Tibial nerve (tissue), 4 donors: ENCODE data around the gene RAI2. TPM values are rescaled to one million over a fixed set of nuclear protein-coding genes. Genes with fewer than 3 reads are reported as not detected.

Experiments used
- DNase-seq, 2 donors: peaks; one replicate each; pipeline ENCODE4 v3.0.0-alpha.2; 2019; ENCODE audit warnings: low spot score in 2 of 2
- H3K27ac ChIP-seq, 4 donors: fragments of 200-600 bp; sonication (generic) in 3 of 4; one replicate each; pipeline ENCODE4 v1.5.1; 2017 to 2019; ENCODE audit warnings: mild to moderate bottlenecking in 1 of 4
- H3K27me3 ChIP-seq, 2 donors: fragments of 200-600 bp; sonication (generic) in 1 of 2; one replicate each; pipeline versions ENCODE4 v1.5.1 to v1.6.0; 2017 to 2019
- H3K36me3 ChIP-seq, 3 donors: fragments of 200-600 bp; sonication (generic); one replicate each; pipeline ENCODE4 v1.5.1; 2018 to 2019
- H3K4me1 ChIP-seq, 4 donors: fragments of 200-600 bp; sonication (generic) in 3 of 4; one replicate each; pipeline ENCODE4 v1.5.1; 2017 to 2019
- H3K4me3 ChIP-seq, 4 donors: fragments of 200-600 bp; sonication (generic) in 3 of 4; one replicate each; pipeline ENCODE4 v1.5.1; 2017 to 2019; ENCODE audit warnings: mild to moderate bottlenecking in 1 of 4, moderate library complexity in 1 of 4
- H3K9me3 ChIP-seq, 4 donors: fragments of 200-600 bp; sonication (generic) in 3 of 4; one replicate each; pipeline ENCODE4 v1.5.1; 2017 to 2019
- EP300 ChIP-seq, 2 donors: sonication (generic); formaldehyde crosslinking; IDR thresholded peaks; one replicate each; pipeline ENCODE4 v1.6.1; 2017; ENCODE audit warnings: antibody characterized with exemption in 2 of 2, mild to moderate bottlenecking in 1 of 2
- POLR2A ChIP-seq, 2 donors: fragments of 450-650 bp; IDR thresholded peaks; one replicate each; pipeline ENCODE4 v1.6.1; 2017; ENCODE audit warnings: antibody characterized with exemption in 2 of 2, mild to moderate bottlenecking in 2 of 2, moderate library complexity in 2 of 2
- WGBS, 2 donors: methylation state at CpG; one replicate each; pipeline ENCODE4 v1.1.5; 2018; 5-methylcytosine and 5-hydroxymethylcytosine counted together
- total RNA-seq, 4 donors: library from RNA; depleted of rRNA; stranded (reverse); fragments of >200 nt; gene quantifications; one replicate each; pipeline ENCODE4 v1.1.0, GENCODE V29; 2016
- TF ChIP-seq, protein P1 (sequence below), 5 experiments: fragments of 200-600 bp in 3 of 5; fragments of 450-650 bp in 2 of 5; sonication (generic) in 3 of 5; IDR thresholded peaks; one replicate each; pipeline ENCODE4 v1.5.1; 2016 to 2019; ENCODE audit warnings: antibody characterized with exemption in 5 of 5, mild to moderate bottlenecking in 3 of 5, moderate library complexity in 2 of 5

The RAI2 gene
- total RNA-seq, 4 donors from 2014 or later = 17.1 to 25.1 (median 23.4) TPM

DNA sequence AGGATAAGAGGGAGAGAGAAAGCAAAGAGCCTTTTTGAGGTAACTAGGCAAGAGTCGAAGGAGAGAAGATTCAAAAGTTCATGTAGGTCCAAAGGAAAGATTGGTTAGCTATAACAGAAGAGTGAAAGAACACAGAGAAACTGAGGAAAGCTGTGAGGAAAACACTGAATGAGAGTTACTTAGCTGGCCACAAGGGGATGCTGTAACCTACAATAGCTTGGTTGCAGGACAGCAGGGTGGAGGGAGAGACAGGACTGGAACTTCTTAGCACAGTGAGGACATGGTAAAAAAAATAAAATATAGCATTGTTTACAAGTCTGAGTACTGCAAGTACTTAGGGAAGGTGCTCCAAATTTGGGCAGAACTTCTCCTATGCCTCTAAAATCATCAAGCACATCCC is 48.3 kb downstream of the RAI2 start:
- H3K36me3 ChIP-seq = no peaks in the 10 kb centered on the region
- TF ChIP-seq, protein P1, sequence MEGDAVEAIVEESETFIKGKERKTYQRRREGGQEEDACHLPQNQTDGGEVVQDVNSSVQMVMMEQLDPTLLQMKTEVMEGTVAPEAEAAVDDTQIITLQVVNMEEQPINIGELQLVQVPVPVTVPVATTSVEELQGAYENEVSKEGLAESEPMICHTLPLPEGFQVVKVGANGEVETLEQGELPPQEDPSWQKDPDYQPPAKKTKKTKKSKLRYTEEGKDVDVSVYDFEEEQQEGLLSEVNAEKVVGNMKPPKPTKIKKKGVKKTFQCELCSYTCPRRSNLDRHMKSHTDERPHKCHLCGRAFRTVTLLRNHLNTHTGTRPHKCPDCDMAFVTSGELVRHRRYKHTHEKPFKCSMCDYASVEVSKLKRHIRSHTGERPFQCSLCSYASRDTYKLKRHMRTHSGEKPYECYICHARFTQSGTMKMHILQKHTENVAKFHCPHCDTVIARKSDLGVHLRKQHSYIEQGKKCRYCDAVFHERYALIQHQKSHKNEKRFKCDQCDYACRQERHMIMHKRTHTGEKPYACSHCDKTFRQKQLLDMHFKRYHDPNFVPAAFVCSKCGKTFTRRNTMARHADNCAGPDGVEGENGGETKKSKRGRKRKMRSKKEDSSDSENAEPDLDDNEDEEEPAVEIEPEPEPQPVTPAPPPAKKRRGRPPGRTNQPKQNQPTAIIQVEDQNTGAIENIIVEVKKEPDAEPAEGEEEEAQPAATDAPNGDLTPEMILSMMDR (IDR thresholded peaks at IDR 0.05) = peak; percentile 25 to 55 (median 34)
- TF ChIP-seq POLR2A (IDR thresholded peaks at IDR 0.05) = no peak
- no peak for TF ChIP-seq EP300 (IDR thresholded peaks at IDR 0.05)
- DNase-seq = no peak
- no peak overlapping the region for H3K27ac ChIP-seq
- H3K9me3 ChIP-seq = no peaks in the 10 kb centered on the region
- no peak overlapping the region for H3K4me3 ChIP-seq
- peaks cover 0 to 11% (median 0%) of the 10 kb centered on the region in 4 donors for H3K4me1 ChIP-seq
- peaks cover 0 to 3% of the 10 kb centered on the region in 2 donors for H3K27me3 ChIP-seq
- 33 to 39% methylated on average over 1 of the region's 1 CpG for WGBS, 2 donors

DNA sequence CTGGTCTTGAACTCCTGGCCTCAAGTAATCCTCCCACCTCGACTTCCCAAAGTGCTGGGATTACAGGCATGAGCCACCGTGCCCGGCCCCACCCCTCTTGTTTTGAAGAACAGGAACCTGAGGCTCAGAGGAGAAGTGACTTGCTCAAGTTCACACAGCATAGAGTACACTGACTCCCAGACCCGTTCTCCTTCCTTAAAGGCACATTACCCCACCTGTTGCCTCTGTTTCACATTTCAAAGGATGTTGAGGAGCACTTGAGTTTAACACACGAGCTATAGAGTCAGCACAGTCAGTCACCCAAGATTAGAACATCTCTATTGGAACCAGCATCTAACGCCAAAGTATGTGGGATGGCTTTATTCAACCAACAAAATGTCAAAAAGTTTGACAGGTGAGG is 51.1 kb downstream of the RAI2 start:
- Histone ChIP-seq H3K9me3 (no peaks in the 10 kb centered on the region), H3K27me3 (peaks cover 0 to 3% of the 10 kb centered on the region in 2 donors), H3K4me3 (no peak overlapping the region), H3K27ac (no peak overlapping the region), H3K36me3 (no peaks in the 10 kb centered on the region), H3K4me1 (no peaks in the 10 kb centered on the region)
- WGBS, 2 donors = 69 to 97% methylated on average over 6 of the region's 6 CpGs
- TF ChIP-seq, protein P1 (IDR thresholded peaks at IDR 0.05) = no peak
- TF ChIP-seq EP300 (IDR thresholded peaks at IDR 0.05) (no peak), POLR2A (IDR thresholded peaks at IDR 0.05) (no peak)
- no peak for DNase-seq

DNA sequence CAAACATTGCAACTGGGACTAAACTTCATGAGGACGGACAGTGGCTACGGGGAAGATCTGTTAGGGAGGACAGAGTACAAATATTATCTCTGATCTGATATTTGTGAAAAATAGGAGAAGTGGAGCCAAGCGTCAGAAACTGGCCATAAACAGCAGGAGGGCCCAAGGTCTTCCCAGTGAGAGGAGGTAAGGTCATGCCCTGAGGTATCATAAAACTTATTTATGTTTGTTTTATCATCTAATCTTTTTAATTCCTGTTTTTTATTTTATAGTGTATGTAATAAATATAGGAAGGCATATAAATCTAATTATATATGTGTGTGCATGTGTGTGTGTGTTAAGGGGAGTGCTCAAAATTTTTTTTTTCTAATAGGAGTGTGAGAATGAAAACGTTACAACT is 51.8 kb downstream of the RAI2 start:
- no peaks in the 10 kb centered on the region for H3K36me3 ChIP-seq
- H3K4me1 ChIP-seq = no peaks in the 10 kb centered on the region
- H3K4me3 ChIP-seq = no peak overlapping the region
- H3K9me3 ChIP-seq = no peaks in the 10 kb centered on the region
- no peak overlapping the region for H3K27ac ChIP-seq
- no peak for DNase-seq
- WGBS, 2 donors = 67 to 80% methylated on average over 4 of the region's 4 CpGs
- TF ChIP-seq EP300 (IDR thresholded peaks at IDR 0.05) (no peak), POLR2A (IDR thresholded peaks at IDR 0.05) (no peak)
- TF ChIP-seq, protein P1 (IDR thresholded peaks at IDR 0.05) = no peak
- peaks cover 0 to 3% of the 10 kb centered on the region in 2 donors for H3K27me3 ChIP-seq

DNA sequence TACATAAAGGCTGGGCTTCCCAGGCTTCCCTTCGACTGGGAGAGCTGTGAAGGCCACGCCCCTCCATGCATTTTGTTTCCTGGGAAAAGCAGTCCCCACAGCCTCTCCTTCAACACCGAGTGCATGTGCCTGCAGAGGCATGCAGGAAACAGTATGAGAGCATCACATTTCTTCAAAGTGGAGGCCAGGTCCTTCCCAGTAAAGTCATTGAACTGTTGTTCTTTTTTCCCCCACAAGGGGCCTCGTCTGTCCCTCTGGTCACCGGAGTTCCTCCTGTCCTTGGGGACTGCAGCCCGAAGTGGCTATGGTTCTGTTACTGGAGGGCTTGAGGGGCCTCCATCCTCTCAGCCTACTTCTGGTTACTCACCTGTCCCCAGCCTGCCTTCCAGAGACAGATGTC is 56.0 kb downstream of the RAI2 start:
- no peaks in the 10 kb centered on the region for H3K27me3 ChIP-seq
- no peak overlapping the region for H3K4me3 ChIP-seq
- H3K9me3 ChIP-seq = no peaks in the 10 kb centered on the region
- peaks cover 0 to 16% (median 0%) of the 10 kb centered on the region in 3 donors for H3K36me3 ChIP-seq
- 48 to 81% methylated on average over 3 to 6 of the region's 6 CpGs for WGBS, 2 donors
- TF ChIP-seq POLR2A (IDR thresholded peaks at IDR 0.05) (no peak), EP300 (IDR thresholded peaks at IDR 0.05) (no peak)
- TF ChIP-seq, protein P1 (IDR thresholded peaks at IDR 0.05) = no peak
- DNase-seq = no peak
- no peak overlapping the region for H3K27ac ChIP-seq
- H3K4me1 ChIP-seq = no peaks in the 10 kb centered on the region

DNA sequence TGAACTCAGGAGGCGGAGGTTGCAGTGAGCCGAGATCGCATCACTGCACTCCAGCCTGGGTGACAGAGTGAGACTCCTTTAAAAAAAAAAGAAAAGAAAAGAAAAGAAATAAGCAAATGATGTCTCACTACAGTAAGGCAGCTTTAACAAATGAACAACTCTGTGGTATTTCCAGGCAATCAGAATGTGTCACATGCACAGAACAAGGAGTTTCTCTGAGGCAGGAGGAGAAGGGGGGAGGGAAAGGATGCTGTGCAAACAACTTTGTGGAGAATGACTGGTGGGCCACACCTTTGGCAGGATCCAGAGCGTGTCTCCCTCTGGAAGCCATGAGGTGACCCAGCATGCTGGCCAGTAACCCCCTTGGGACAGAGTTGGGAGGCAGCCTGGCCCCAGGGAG is 57.6 kb downstream of the RAI2 start:
- Histone ChIP-seq H3K36me3 (peaks cover 0 to 16% (median 0%) of the 10 kb centered on the region in 3 donors), H3K4me3 (no peak overlapping the region), H3K4me1 (no peaks in the 10 kb centered on the region), H3K27me3 (no peaks in the 10 kb centered on the region), H3K27ac (no peak overlapping the region), H3K9me3 (no peaks in the 10 kb centered on the region)
- TF ChIP-seq EP300 (IDR thresholded peaks at IDR 0.05) (no peak), POLR2A (IDR thresholded peaks at IDR 0.05) (no peak)
- TF ChIP-seq, protein P1 (IDR thresholded peaks at IDR 0.05) = no peak
- WGBS, 2 donors = 72 to 89% methylated on average over 3 to 4 of the region's 4 CpGs
- DNase-seq = no peak
